ENCODE data around the gene ICAM2. TPM values are rescaled to one million over a fixed set of nuclear protein-coding genes. Genes with fewer than 3 reads are reported as not detected.
A peak's percentile ranks its signal among the peaks of the same experiment; 100 is the strongest.

The ICAM2 gene
- total RNA-seq, 1 donor = 6.5 TPM

GRCh38 chr17:64006361-64007088, 13.9 kb downstream of the ICAM2 start:
- Histone ChIP-seq H2AFZ (ENCODE audit: low read length) (peak overlapping the region; percentile 59), H3K4me3 (ENCODE audit: insufficient read depth, low read length) (no peak overlapping the region), H3K27ac (ENCODE audit: low read depth, low read length) (no peak overlapping the region), H3K27me3 (ENCODE audit: insufficient read depth, low read length) (no peaks in the 10 kb centered on the region), H3K4me2 (ENCODE audit: insufficient read depth, low read length) (peak overlapping the region; percentile 36), H4K20me1 (ENCODE audit: insufficient read depth, low read length) (no peaks in the 10 kb centered on the region), H3K79me2 (ENCODE audit: insufficient read depth, low read length) (no peaks in the 10 kb centered on the region), H3K4me1 (ENCODE audit: insufficient read depth, low read length) (peaks cover 24% of the 10 kb centered on the region), H3K9me3 (ENCODE audit: low read depth, low read length) (no peaks in the 10 kb centered on the region), H3K36me3 (ENCODE audit: insufficient read depth, low read length) (no peaks in the 10 kb centered on the region)
- no peak for TF ChIP-seq CTCF (IDR thresholded peaks at IDR 0.05; ENCODE audit: extremely low read depth, low read depth, low read length)
- DNase-seq (ENCODE audit: insufficient read length, low spot score, missing footprints) = peak; percentile 93

- H3K9me3 ChIP-seq (ENCODE audit: low read depth, low read length) = no peaks in the 10 kb centered on the region
- no peaks in the 10 kb centered on the region for H3K36me3 ChIP-seq (ENCODE audit: insufficient read depth, low read length)
- H3K4me2 ChIP-seq (ENCODE audit: insufficient read depth, low read length) = no peak overlapping the region
- no peaks in the 10 kb centered on the region for H3K27me3 ChIP-seq (ENCODE audit: insufficient read depth, low read length)
- no peak overlapping the region for H2AFZ ChIP-seq (ENCODE audit: low read length)
- DNase-seq (ENCODE audit: insufficient read length, low spot score, missing footprints) = peak; percentile 90
- no peaks in the 10 kb centered on the region for H4K20me1 ChIP-seq (ENCODE audit: insufficient read depth, low read length)
- no peak overlapping the region for H3K4me3 ChIP-seq (ENCODE audit: insufficient read depth, low read length)
- no peak for TF ChIP-seq CTCF (IDR thresholded peaks at IDR 0.05; ENCODE audit: extremely low read depth, low read depth, low read length)
- H3K4me1 ChIP-seq (ENCODE audit: insufficient read depth, low read length) = peaks cover 24% of the 10 kb centered on the region
- no peak overlapping the region for H3K27ac ChIP-seq (ENCODE audit: low read depth, low read length)
- H3K79me2 ChIP-seq (ENCODE audit: insufficient read depth, low read length) = no peaks in the 10 kb centered on the region
These were observed 14.7 kb downstream of the ICAM2 start for GRCh38 chr17:64005734-64006167.

- Histone ChIP-seq H2AFZ (ENCODE audit: low read length) (no peak overlapping the region), H3K4me2 (ENCODE audit: insufficient read depth, low read length) (no peak overlapping the region), H3K4me3 (ENCODE audit: insufficient read depth, low read length) (no peak overlapping the region), H3K79me2 (ENCODE audit: insufficient read depth, low read length) (no peaks in the 10 kb centered on the region), H3K27ac (ENCODE audit: low read depth, low read length) (no peak overlapping the region), H4K20me1 (ENCODE audit: insufficient read depth, low read length) (no peaks in the 10 kb centered on the region), H3K36me3 (ENCODE audit: insufficient read depth, low read length) (no peaks in the 10 kb centered on the region), H3K4me1 (ENCODE audit: insufficient read depth, low read length) (peaks cover 24% of the 10 kb centered on the region), H3K27me3 (ENCODE audit: insufficient read depth, low read length) (no peaks in the 10 kb centered on the region), H3K9me3 (ENCODE audit: low read depth, low read length) (no peaks in the 10 kb centered on the region)
- no peak for TF ChIP-seq CTCF (IDR thresholded peaks at IDR 0.05; ENCODE audit: extremely low read depth, low read depth, low read length)
- peak; percentile 69 for DNase-seq (ENCODE audit: insufficient read length, low spot score, missing footprints)
These were observed 15.3 kb downstream of the ICAM2 start for GRCh38 chr17:64004903-64005733.

- Histone ChIP-seq H3K36me3 (ENCODE audit: insufficient read depth, low read length) (no peaks in the 10 kb centered on the region), H3K4me1 (ENCODE audit: insufficient read depth, low read length) (peaks cover 19% of the 10 kb centered on the region), H2AFZ (ENCODE audit: low read length) (no peak overlapping the region), H3K27ac (ENCODE audit: low read depth, low read length) (no peak overlapping the region), H3K27me3 (ENCODE audit: insufficient read depth, low read length) (no peaks in the 10 kb centered on the region), H3K9me3 (ENCODE audit: low read depth, low read length) (no peaks in the 10 kb centered on the region), H4K20me1 (ENCODE audit: insufficient read depth, low read length) (no peaks in the 10 kb centered on the region), H3K79me2 (ENCODE audit: insufficient read depth, low read length) (no peaks in the 10 kb centered on the region), H3K4me3 (ENCODE audit: insufficient read depth, low read length) (no peak overlapping the region), H3K4me2 (ENCODE audit: insufficient read depth, low read length) (no peak overlapping the region)
- TF ChIP-seq CTCF (IDR thresholded peaks at IDR 0.05; ENCODE audit: extremely low read depth, low read depth, low read length) = no peak
- DNase-seq (ENCODE audit: insufficient read length, low spot score, missing footprints) = no peak
These were observed 16.1 kb downstream of the ICAM2 start for GRCh38 chr17:64004218-64004770.

Data from osteoblast (primary cell).